OCI-LY7 (cell line): Measurements from ENCODE around the gene GOLM1. TPM values are rescaled to one million over a fixed set of nuclear protein-coding genes. Genes with fewer than 3 reads are reported as not detected.
A peak's percentile ranks its signal among the peaks of the same experiment; 100 is the strongest.
"Not testable (repeated sequence)": the region's sequence is repeated elsewhere in the genome, so short reads cannot be mapped to it uniquely, and the experiment has no call there.

Source experiments
- Bru-seq: library from RNA; stranded (reverse); fragments of 400-500 nt; gene quantifications from one replicate; lab custom pipeline; 2021; lab: Mats Ljungman, UMichigan
- BruChase-seq, 2 experiments: library from RNA; stranded (reverse); fragments of 400-500 nt; gene quantifications; one replicate each; lab custom pipeline; 2021; lab: Mats Ljungman, UMichigan
- BruUV-seq: library from RNA; stranded (reverse); fragments of 400-500 nt; replicated peaks from 2 replicates; lab custom pipeline; 2021; lab: Mats Ljungman, UMichigan
- CTCF ChIA-PET: fragments of 300-600 bp; sonication (Branson Sonifier 250); formaldehyde crosslinking; loops from one replicate; lab custom pipeline; 2022; ENCODE audit warnings: antibody characterized with exemption; ENCODE audit not compliant: unreplicated experiment; lab: Charles Lee
- POLR2A ChIA-PET: fragments of 300-600 bp; sonication (Branson Sonifier 250); formaldehyde crosslinking; loops from one replicate; lab custom pipeline; 2022; ENCODE audit warnings: antibody characterized with exemption; lab: Charles Lee
- DNase-seq: peaks from one replicate; pipeline ENCODE4 v3.0.0-alpha.2; 2015; ENCODE audit warnings: low spot score
- H2AFZ ChIP-seq: fragments of 200-600 bp; sonication (generic), shearing (Covaris generic); 2 replicates; pipeline ENCODE4 v1.6.1; 2014; ENCODE audit warnings: mild to moderate bottlenecking, antibody characterized with exemption, low read length, moderate library complexity
- H3K27ac ChIP-seq: fragments of 200-600 bp; sonication (generic); 2 replicates; pipeline ENCODE4 v1.5.1; 2014; ENCODE audit warnings: mixed run types, low read depth, mild to moderate bottlenecking, moderate library complexity, low read length, inconsistent platforms; ENCODE audit not compliant: poor library complexity, severe bottlenecking
- H3K36me3 ChIP-seq: fragments of 200-600 bp; sonication (generic); 2 replicates; pipeline ENCODE4 v1.6.1; 2014; ENCODE audit warnings: mild to moderate bottlenecking, antibody characterized with exemption, low read length, moderate library complexity, mixed read lengths; ENCODE audit not compliant: insufficient read depth
- H3K4me1 ChIP-seq: fragments of 200-600 bp; sonication (generic); 2 replicates; pipeline ENCODE4 v1.5.1; 2014; ENCODE audit warnings: mild to moderate bottlenecking, low read length; ENCODE audit not compliant: insufficient read depth, poor library complexity, severe bottlenecking
- H3K4me2 ChIP-seq: fragments of 200-600 bp; sonication (generic); 2 replicates; pipeline ENCODE4 v1.6.1; 2014; ENCODE audit warnings: mild to moderate bottlenecking, low read length
- H3K4me3 ChIP-seq: fragments of 200-600 bp; sonication (generic); 2 replicates; pipeline ENCODE4 v1.5.1; 2014; ENCODE audit warnings: mild to moderate bottlenecking, low read depth, low read length; ENCODE audit not compliant: poor library complexity, severe bottlenecking
- H3K79me2 ChIP-seq: fragments of 200-600 bp; sonication (generic); 2 replicates; pipeline ENCODE4 v1.6.1; 2016; ENCODE audit warnings: low read depth, mild to moderate bottlenecking, low read length, moderate library complexity, mixed read lengths; ENCODE audit not compliant: insufficient read depth
- H3K9me2 ChIP-seq: fragments of 200-600 bp; sonication (generic); 2 replicates; pipeline ENCODE4 v1.6.1; 2016; ENCODE audit warnings: mild to moderate bottlenecking, low read length, mixed read lengths; ENCODE audit not compliant: insufficient read depth
- H3K9me3 ChIP-seq: fragments of 200-600 bp; sonication (generic); 2 replicates; pipeline ENCODE4 v1.6.1; 2014; ENCODE audit warnings: mild to moderate bottlenecking, mixed run types, low read length, mixed read lengths
- H4K20me1 ChIP-seq: fragments of 200-600 bp; sonication (generic); 2 replicates; pipeline ENCODE4 v1.6.1; 2014; ENCODE audit warnings: mild to moderate bottlenecking, antibody characterized with exemption, low read length, moderate library complexity, mixed read lengths; ENCODE audit not compliant: insufficient read depth
- CTCF ChIP-seq: fragments of 200-600 bp; sonication (generic); conservative IDR thresholded peaks from 2 replicates; pipeline ENCODE4 v1.5.1; 2014; ENCODE audit warnings: mild to moderate bottlenecking, antibody characterized with exemption, low read length, moderate library complexity, mixed read lengths
- EZH2phosphoT487 ChIP-seq: fragments of 200-600 bp; sonication (generic); IDR thresholded peaks from 2 replicates; pipeline ENCODE4 v1.6.1; 2018; ENCODE audit warnings: low read depth, borderline replicate concordance, mild to moderate bottlenecking, mixed run types, antibody characterized with exemption, low read length, moderate library complexity, mixed read lengths
- intact Hi-C: fragments of 100-400 bp; cut with micrococcal nuclease; formaldehyde crosslinking; loops from one replicate; pipeline ENCODE4 v1.10.0; 2022; ENCODE audit not compliant: unreplicated experiment
- long read RNA-seq: library from polyadenylated mRNA; stranded (forward); transcript quantifications from one replicate; pipeline ENCODE4 v2.0.0, GENCODE V29; 2022
- total RNA-seq, 2 experiments: library from RNA; depleted of rRNA in 1 of 2; stranded (reverse); fragments of >200 nt in 1 of 2; shearing (Covaris generic) in 1 of 2; gene quantifications; 2 replicates each; pipeline ENCODE4 v1.2.3, GENCODE V29; 2014 to 2022

The GOLM1 gene
- total RNA-seq (2014; rRNA removed; shearing (Covaris generic)), result 0.16 and 0.51 TPM in 2 replicates
- total RNA-seq (2022), result not detected in 2 replicates
- percentile 13 among the genes with signal in this experiment for Bru-seq, nascent RNA
- BruChase-seq, experiment 1, labeled RNA remaining after a 6-hour chase, result percentile 20 among the genes with signal in this experiment
- BruChase-seq, experiment 2, labeled RNA remaining after a 2-hour chase, result percentile 14 among the genes with signal in this experiment
- long read RNA-seq, result 0 reads

GRCh38 chr9:86098824-86099700 is at the start of gene GOLM1:
Gene GOLM1, minus strand, starts transcription at chr9:86099558. Its CDS starts 20,238 bp downstream, at chr9:86079320.
- Histone ChIP-seq H3K36me3 (no peaks in the 10 kb centered on the region), H4K20me1 (no peaks in the 10 kb centered on the region), H3K9me3 (no peaks in the 10 kb centered on the region), H3K27ac (no peak within 1 kb of the TSS), H3K4me3 (no peak within 1 kb of the TSS), H2AFZ (no peak within 1 kb of the TSS), H3K4me1 (no peaks in the 10 kb centered on the region), H3K9me2 (no peaks in the 10 kb centered on the region), H3K79me2 (no peaks in the 10 kb centered on the region), H3K4me2 (0 out of 2 replicates have a peak within 1 kb of the TSS, but pooled peaks have one; percentile 1)
- BruUV-seq, result no TSS peak
- intact Hi-C loops, result no loop called here
- ChIA-PET CTCF (no interaction called here), POLR2A (interaction anchor here (0.6 to 1.0 kb wide), 2 partner anchors 75 to 126 kb away, joined by 3 read pairs; no protein-coding TSS in a partner anchor)
- DNase-seq, result no peak
- TF ChIP-seq EZH2phosphoT487 (no peak), CTCF (no peak)

GRCh38 chr9:86146671-86147070 is 47.3 kb upstream of the GOLM1 start:
- H3K4me1 ChIP-seq, H3K4me2 ChIP-seq, H3K79me2 ChIP-seq, CTCF ChIA-PET, H2AFZ ChIP-seq, DNase-seq, H3K4me3 ChIP-seq, BruUV-seq, H3K27ac ChIP-seq, intact Hi-C loops, H3K9me2 ChIP-seq, POLR2A ChIA-PET, H4K20me1 ChIP-seq, H3K36me3 ChIP-seq, H3K9me3 ChIP-seq: not testable (repeated sequence)

GRCh38 chr9:86145960-86146359 is 46.6 kb upstream of the GOLM1 start:
- H3K4me1 ChIP-seq, H4K20me1 ChIP-seq, H2AFZ ChIP-seq, H3K27ac ChIP-seq, H3K79me2 ChIP-seq, H3K9me2 ChIP-seq, H3K4me2 ChIP-seq, H3K36me3 ChIP-seq, BruUV-seq, H3K4me3 ChIP-seq, DNase-seq, intact Hi-C loops, CTCF ChIA-PET, H3K9me3 ChIP-seq: not testable (repeated sequence)
- POLR2A ChIA-PET, result interaction anchor here (0.7 kb wide), 1 partner anchor 22 kb away, joined by 3 read pairs; no protein-coding TSS in a partner anchor
